Liver (tissue), 3 donors: ENCODE measurements around the gene KCNMB2.
"Not testable (repeated sequence)": the region's sequence is repeated elsewhere in the genome, so short reads cannot be mapped to it uniquely, and the experiment has no call there.

Experiments
- CTCF ChIP-seq: fragments of 150-350 bp; IDR thresholded peaks from 2 replicates; pipeline ENCODE4 v1.5.1; 2017; ENCODE audit warnings: improper control_type of control experiment, low read depth, low read length; ENCODE audit not compliant: missing input control
- FOXA1 ChIP-seq: IDR thresholded peaks from 2 replicates; pipeline ENCODE4 v1.6.1; 2016; ENCODE audit warnings: antibody characterized with exemption
- HNF4G ChIP-seq: IDR thresholded peaks from 2 replicates; pipeline ENCODE4 v1.6.1; 2016; ENCODE audit warnings: antibody characterized with exemption
- JUND ChIP-seq, 2 donors: IDR thresholded peaks; 2 replicates each; pipeline ENCODE4 v1.6.1; 2016; ENCODE audit warnings: antibody characterized with exemption in 2 of 2
- RAD21 ChIP-seq, 2 donors: IDR thresholded peaks; 2 replicates each; pipeline ENCODE4 v1.6.1; 2016; ENCODE audit warnings: antibody characterized with exemption in 2 of 2, mild to moderate bottlenecking in 2 of 2
- SP1 ChIP-seq: IDR thresholded peaks from 2 replicates; pipeline ENCODE4 v1.6.1; 2018; ENCODE audit warnings: antibody characterized with exemption, mild to moderate bottlenecking
- TAF1 ChIP-seq: conservative IDR thresholded peaks from 2 replicates; pipeline ENCODE4 v1.6.1; 2016; ENCODE audit warnings: antibody characterized with exemption, mild to moderate bottlenecking
- YY1 ChIP-seq: IDR thresholded peaks from 2 replicates; pipeline ENCODE4 v1.6.1; 2016; ENCODE audit warnings: antibody characterized with exemption, mild to moderate bottlenecking
- TF ChIP-seq, protein P1 (sequence below): IDR thresholded peaks from 2 replicates; pipeline ENCODE4 v1.6.1; 2016; ENCODE audit warnings: antibody characterized with exemption
- TF ChIP-seq, protein P2 (sequence below): IDR thresholded peaks from 2 replicates; pipeline ENCODE4 v1.6.1; 2016; ENCODE audit warnings: antibody characterized with exemption, mild to moderate bottlenecking
- TF ChIP-seq, protein P3 (sequence below): IDR thresholded peaks from 2 replicates; pipeline ENCODE4 v1.6.1; 2016; ENCODE audit warnings: antibody characterized with exemption
- donor health status: healthy.
- donor health status: healthy.

GRCh38 chr3:178859900-178860436 is 323.7 kb downstream of the KCNMB2 start:
- TF ChIP-seq, protein P1, sequence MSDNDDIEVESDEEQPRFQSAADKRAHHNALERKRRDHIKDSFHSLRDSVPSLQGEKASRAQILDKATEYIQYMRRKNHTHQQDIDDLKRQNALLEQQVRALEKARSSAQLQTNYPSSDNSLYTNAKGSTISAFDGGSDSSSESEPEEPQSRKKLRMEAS = not testable (repeated sequence)
- not testable (repeated sequence) for TF ChIP-seq CTCF; JUND (IDR thresholded peaks at IDR 0.05); YY1; SP1; TAF1; HNF4G; FOXA1; RAD21 (IDR thresholded peaks at IDR 0.05)
- TF ChIP-seq, protein P2, sequence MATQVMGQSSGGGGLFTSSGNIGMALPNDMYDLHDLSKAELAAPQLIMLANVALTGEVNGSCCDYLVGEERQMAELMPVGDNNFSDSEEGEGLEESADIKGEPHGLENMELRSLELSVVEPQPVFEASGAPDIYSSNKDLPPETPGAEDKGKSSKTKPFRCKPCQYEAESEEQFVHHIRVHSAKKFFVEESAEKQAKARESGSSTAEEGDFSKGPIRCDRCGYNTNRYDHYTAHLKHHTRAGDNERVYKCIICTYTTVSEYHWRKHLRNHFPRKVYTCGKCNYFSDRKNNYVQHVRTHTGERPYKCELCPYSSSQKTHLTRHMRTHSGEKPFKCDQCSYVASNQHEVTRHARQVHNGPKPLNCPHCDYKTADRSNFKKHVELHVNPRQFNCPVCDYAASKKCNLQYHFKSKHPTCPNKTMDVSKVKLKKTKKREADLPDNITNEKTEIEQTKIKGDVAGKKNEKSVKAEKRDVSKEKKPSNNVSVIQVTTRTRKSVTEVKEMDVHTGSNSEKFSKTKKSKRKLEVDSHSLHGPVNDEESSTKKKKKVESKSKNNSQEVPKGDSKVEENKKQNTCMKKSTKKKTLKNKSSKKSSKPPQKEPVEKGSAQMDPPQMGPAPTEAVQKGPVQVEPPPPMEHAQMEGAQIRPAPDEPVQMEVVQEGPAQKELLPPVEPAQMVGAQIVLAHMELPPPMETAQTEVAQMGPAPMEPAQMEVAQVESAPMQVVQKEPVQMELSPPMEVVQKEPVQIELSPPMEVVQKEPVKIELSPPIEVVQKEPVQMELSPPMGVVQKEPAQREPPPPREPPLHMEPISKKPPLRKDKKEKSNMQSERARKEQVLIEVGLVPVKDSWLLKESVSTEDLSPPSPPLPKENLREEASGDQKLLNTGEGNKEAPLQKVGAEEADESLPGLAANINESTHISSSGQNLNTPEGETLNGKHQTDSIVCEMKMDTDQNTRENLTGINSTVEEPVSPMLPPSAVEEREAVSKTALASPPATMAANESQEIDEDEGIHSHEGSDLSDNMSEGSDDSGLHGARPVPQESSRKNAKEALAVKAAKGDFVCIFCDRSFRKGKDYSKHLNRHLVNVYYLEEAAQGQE = not testable (repeated sequence)
- TF ChIP-seq, protein P3, sequence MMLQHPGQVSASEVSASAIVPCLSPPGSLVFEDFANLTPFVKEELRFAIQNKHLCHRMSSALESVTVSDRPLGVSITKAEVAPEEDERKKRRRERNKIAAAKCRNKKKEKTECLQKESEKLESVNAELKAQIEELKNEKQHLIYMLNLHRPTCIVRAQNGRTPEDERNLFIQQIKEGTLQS = not testable (repeated sequence)
